Adrenal gland (tissue), 5 donors: ENCODE results near the gene CDKN2D.

Source experiments
- CTCF ChIP-seq, 6 experiments: fragments of 450-650 bp in 4 of 6; fragments of 200-600 bp in 2 of 6; sonication (generic) in 1 of 6; IDR thresholded peaks; 1 replicate in 5 of 6; 2 replicates in 1 of 6; pipeline versions ENCODE4 v1.5.1 to v1.8.0; 2016 to 2021; ENCODE audit warnings: antibody characterized with exemption in 6 of 6, mild to moderate bottlenecking in 2 of 6, moderate library complexity in 1 of 6
- POLR2A ChIP-seq, 2 donors: fragments of 450-650 bp; IDR thresholded peaks; one replicate each; pipeline ENCODE4 v1.6.1; 2017; ENCODE audit warnings: antibody characterized with exemption in 2 of 2, mild to moderate bottlenecking in 2 of 2, moderate library complexity in 1 of 2
- donor health status: DM: no; HTN: no; CAD: no.

GRCh38 chr19:10568062-10568825 is 535 bp downstream of the CDKN2D start:
- no peak for TF ChIP-seq POLR2A (IDR thresholded peaks at IDR 0.05)
- TF ChIP-seq CTCF (IDR thresholded peaks at IDR 0.05), result no peak
